Fibroblast of lung (primary cell): ENCODE results near the gene PARP6. TPM values are rescaled to one million over a fixed set of nuclear protein-coding genes. Genes with fewer than 3 reads are reported as not detected.

Experiments used
- DNase-seq, 2 donors: peaks; one replicate each; pipeline versions ENCODE4 v3.0.0 to v3.0.0-alpha.2; 2010; ENCODE audit warnings: low read depth in 2 of 2
- H2AFZ ChIP-seq: 2 replicates; pipeline ENCODE4 v1.5.1; 2012; ENCODE audit warnings: low read length, control low read depth, inconsistent platforms
- H3K27ac ChIP-seq: 2 replicates; pipeline ENCODE4 v1.5.1; 2011; ENCODE audit warnings: low read length, control low read depth; ENCODE audit not compliant: insufficient read depth
- H3K27me3 ChIP-seq: 2 replicates; pipeline ENCODE4 v1.5.1; 2011; ENCODE audit warnings: mild to moderate bottlenecking, low read length; ENCODE audit not compliant: control insufficient read depth, insufficient read depth
- H3K36me3 ChIP-seq: 2 replicates; pipeline ENCODE4 v1.5.1; 2011; ENCODE audit warnings: low read length; ENCODE audit not compliant: control insufficient read depth, insufficient read depth
- H3K4me1 ChIP-seq: 2 replicates; pipeline ENCODE4 v1.5.1; 2011; ENCODE audit warnings: low read length; ENCODE audit not compliant: control insufficient read depth, insufficient read depth; ENCODE audit errors: extremely low read depth
- H3K4me2 ChIP-seq: 2 replicates; pipeline ENCODE4 v1.5.1; 2011; ENCODE audit warnings: low read length, control low read depth; ENCODE audit not compliant: insufficient read depth; ENCODE audit errors: extremely low read depth
- H3K4me3 ChIP-seq, 4 experiments: fragments of 200-600 bp in 1 of 4; sonication (generic) in 1 of 4; replicated peaks in 1 of 4; 2 replicates each; pipeline ENCODE4 v1.5.1; 2011 to 2016; ENCODE audit warnings: low read length in 4 of 4, low read depth in 3 of 4, mild to moderate bottlenecking in 3 of 4, control low read depth in 2 of 4, inconsistent platforms in 1 of 4, mixed read lengths in 1 of 4; ENCODE audit not compliant: insufficient read depth in 1 of 4; ENCODE audit errors: control extremely low read depth in 1 of 4
- H3K79me2 ChIP-seq: 2 replicates; pipeline ENCODE4 v1.5.1; 2012; ENCODE audit warnings: mild to moderate bottlenecking, low read length, inconsistent platforms; ENCODE audit not compliant: control insufficient read depth, insufficient read depth
- H3K9ac ChIP-seq: 2 replicates; pipeline ENCODE4 v1.5.1; 2011; ENCODE audit warnings: mild to moderate bottlenecking, low read length, control low read depth; ENCODE audit not compliant: insufficient read depth
- H3K9me3 ChIP-seq: 2 replicates; pipeline ENCODE4 v1.5.1; 2012; ENCODE audit warnings: low read depth, low read length; ENCODE audit not compliant: control insufficient read depth, insufficient read depth
- H4K20me1 ChIP-seq: 2 replicates; pipeline ENCODE4 v1.5.1; 2011; ENCODE audit warnings: low read length; ENCODE audit not compliant: control insufficient read depth, insufficient read depth; ENCODE audit errors: extremely low read depth
- CTCF ChIP-seq, 2 donors: IDR thresholded peaks in 1 of 2; conservative IDR thresholded peaks in 1 of 2; 1 replicate in 1 of 2; 2 replicates in 1 of 2; pipeline ENCODE4 v1.5.1; 2011 to 2012; ENCODE audit warnings: low read length in 2 of 2, control low read depth in 1 of 2, inconsistent platforms in 1 of 2, low read depth in 1 of 2, mild to moderate bottlenecking in 1 of 2
- EZH2 ChIP-seq: IDR thresholded peaks from 2 replicates; pipeline ENCODE4 v1.5.1; 2012; ENCODE audit warnings: low read length, control low read depth, mild to moderate bottlenecking; ENCODE audit errors: missing control alignments
- polyA plus RNA-seq, 2 donors: library from polyadenylated mRNA; depleted of rRNA in 1 of 2; stranded (reverse) in 1 of 2; unstranded in 1 of 2; fragments of >200 nt; gene quantifications; 2 replicates each; pipeline ENCODE4 v1.2.1, GENCODE V29; 2011 to 2012; ENCODE audit warnings: missing spikeins in 1 of 2
- total RNA-seq: library from RNA; depleted of rRNA; stranded (reverse); fragments of >200 nt; gene quantifications from 2 replicates; pipeline ENCODE4 v1.2.1, GENCODE V29; 2014

PARP6 gene
- total and polyA plus RNA-seq, 2 donors (not counting 1 experiment from before 2014, with no cell fraction given), result 27.4 to 37.7 TPM

- H3K9ac ChIP-seq, result no peak overlapping the region
- H3K27ac ChIP-seq, result no peak overlapping the region
- H3K27me3 ChIP-seq, result no peaks in the 10 kb centered on the region
- no peaks in the 10 kb centered on the region for H4K20me1 ChIP-seq
- H3K4me1 ChIP-seq, result no peaks in the 10 kb centered on the region
- no peak overlapping the region for H3K4me2 ChIP-seq
- no peaks in the 10 kb centered on the region for H3K9me3 ChIP-seq
- no peak overlapping the region for H3K4me3 ChIP-seq
- no peak overlapping the region for H2AFZ ChIP-seq
- H3K36me3 ChIP-seq, result peaks cover 12% of the 10 kb centered on the region
- no peak for DNase-seq
- TF ChIP-seq CTCF (conservative IDR thresholded peaks at IDR 0.05 in 1 of 2, IDR thresholded peaks at IDR 0.05 in 1 of 2; ENCODE audit: low read depth in 1 of 2, low read length in 2 of 2) (no peak), EZH2 (no peak)
- H3K79me2 ChIP-seq, result no peaks in the 10 kb centered on the region
Measured at GRCh38 chr15:72248514-72248913, 23.8 kb downstream of the PARP6 start.

- Histone ChIP-seq H3K27ac (no peak overlapping the region), H3K36me3 (peaks cover 4% of the 10 kb centered on the region), H3K27me3 (no peaks in the 10 kb centered on the region), H3K9ac (no peak overlapping the region), H2AFZ (no peak overlapping the region), H3K4me1 (peaks cover 3% of the 10 kb centered on the region), H4K20me1 (no peaks in the 10 kb centered on the region), H3K4me3 (no peak overlapping the region), H3K9me3 (no peaks in the 10 kb centered on the region), H3K79me2 (no peaks in the 10 kb centered on the region), H3K4me2 (no peak overlapping the region)
- DNase-seq, result no peak
- TF ChIP-seq CTCF (conservative IDR thresholded peaks at IDR 0.05 in 1 of 2, IDR thresholded peaks at IDR 0.05 in 1 of 2; ENCODE audit: low read depth in 1 of 2, low read length in 2 of 2), result no peak
- no peak for TF ChIP-seq EZH2
Measured at GRCh38 chr15:72242775-72243370, 29.5 kb downstream of the PARP6 start.

- Histone ChIP-seq H3K27ac (no peak overlapping the region), H4K20me1 (no peaks in the 10 kb centered on the region), H3K9ac (no peak overlapping the region), H3K36me3 (peaks cover 4% of the 10 kb centered on the region), H2AFZ (no peak overlapping the region), H3K27me3 (no peaks in the 10 kb centered on the region), H3K4me2 (no peak overlapping the region), H3K9me3 (no peaks in the 10 kb centered on the region), H3K4me1 (peaks cover 15% of the 10 kb centered on the region), H3K79me2 (peaks cover 11% of the 10 kb centered on the region), H3K4me3 (no peak overlapping the region)
- no peak for TF ChIP-seq CTCF (conservative IDR thresholded peaks at IDR 0.05 in 1 of 2, IDR thresholded peaks at IDR 0.05 in 1 of 2; ENCODE audit: low read depth in 1 of 2, low read length in 2 of 2)
- no peak for TF ChIP-seq EZH2
- DNase-seq, result no peak
Measured at GRCh38 chr15:72239652-72240051, 32.7 kb downstream of the PARP6 start.
